PFSK-1 (cell line): Measurements from ENCODE around the gene PTCD1.
A peak's percentile ranks its signal among the peaks of the same experiment; 100 is the strongest.

Source experiments
- FOXP2 ChIP-seq: optimal IDR thresholded peaks from 2 replicates; pipeline ENCODE3; 2011; ENCODE audit warnings: borderline replicate concordance, control low read depth, inconsistent platforms; ENCODE audit not compliant: insufficient read depth; ENCODE audit errors: extremely low read length, extremely low read depth
- POLR2AphosphoS5 ChIP-seq: IDR thresholded peaks from 2 replicates; pipeline ENCODE4 v1.6.1; 2012; ENCODE audit warnings: low read depth, mild to moderate bottlenecking, control low read depth, low read length, moderate library complexity
- REST ChIP-seq, 2 experiments: IDR thresholded peaks; 2 replicates each; pipeline versions ENCODE4 v1.6.1 to v1.8.0; 2011 to 2012; ENCODE audit warnings: low read depth in 2 of 2, low read length in 2 of 2, control low read depth in 1 of 2, inconsistent platforms in 1 of 2, mild to moderate bottlenecking in 1 of 2, moderate library complexity in 1 of 2; ENCODE audit not compliant: insufficient read depth in 1 of 2
- SIN3A ChIP-seq: IDR thresholded peaks from 2 replicates; pipeline ENCODE4 v1.6.1; 2012; ENCODE audit warnings: mild to moderate bottlenecking, low read length, moderate library complexity, borderline replicate concordance; ENCODE audit not compliant: insufficient read depth
- TAF1 ChIP-seq: IDR thresholded peaks from 2 replicates; pipeline ENCODE4 v1.6.1; 2012; ENCODE audit warnings: low read length, control low read depth, borderline replicate concordance; ENCODE audit not compliant: insufficient read depth

PTCD1 gene

DNA sequence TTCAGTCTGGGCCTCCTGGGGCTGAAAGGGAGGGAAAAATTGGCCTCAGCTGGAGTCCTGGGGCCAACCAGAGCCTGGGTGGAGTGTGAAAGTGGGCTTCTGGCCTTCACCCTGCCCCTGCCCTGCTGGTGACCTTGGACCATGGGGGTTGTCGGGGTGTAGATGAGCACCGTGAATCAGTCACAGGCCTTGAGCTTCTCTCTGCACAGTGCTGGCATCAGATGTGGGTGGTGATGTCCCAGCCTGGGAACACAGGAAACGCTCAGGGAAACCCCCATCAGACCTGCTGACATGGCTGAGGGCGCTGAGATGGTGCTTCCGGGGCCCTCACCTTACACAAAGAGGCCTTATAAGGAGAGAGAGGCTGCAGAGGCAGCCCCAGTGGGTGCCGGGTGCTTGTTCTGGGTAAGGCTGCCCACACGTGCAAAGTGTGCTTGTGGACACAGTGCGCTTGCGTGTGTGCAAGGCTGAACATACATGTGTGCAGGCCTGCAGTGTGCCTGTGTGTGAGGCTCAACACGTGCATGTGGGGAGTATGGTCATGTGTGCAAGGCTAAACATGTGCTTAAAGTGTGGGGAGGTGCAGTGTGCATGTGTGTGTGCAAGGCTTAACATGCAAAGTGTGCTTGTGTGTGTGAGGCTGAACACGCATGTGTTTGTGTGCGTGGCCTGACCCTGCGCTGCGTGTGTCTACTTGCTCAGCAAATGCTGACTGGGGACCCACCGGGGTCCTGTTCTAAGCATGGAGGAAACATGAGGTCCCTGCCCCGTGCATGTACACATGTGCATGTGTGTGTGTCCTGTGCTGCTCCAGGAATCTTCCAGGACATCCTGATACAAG lies 57.6 kb downstream of the PTCD1 start:
- TF ChIP-seq FOXP2 (no peak), POLR2AphosphoS5 (no peak), SIN3A (no peak)

GRCh38 chr7:99380032-99380822 lies 58.4 kb downstream of the PTCD1 start:
- no peak for TF ChIP-seq REST (IDR thresholded peaks at IDR 0.05; ENCODE audit: insufficient read depth in 1 of 2, low read depth in 2 of 2, low read length in 2 of 2)
- TF ChIP-seq SIN3A: no peak
- TF ChIP-seq POLR2AphosphoS5: no peak
- TF ChIP-seq TAF1: no peak
- TF ChIP-seq FOXP2: no peak

GRCh38 chr7:99379043-99379577 lies 59.5 kb downstream of the PTCD1 start:
- TF ChIP-seq POLR2AphosphoS5 (no peak), REST (IDR thresholded peaks at IDR 0.05; ENCODE audit: insufficient read depth in 1 of 2, low read depth in 2 of 2, low read length in 2 of 2) (no peak), FOXP2 (no peak), SIN3A (no peak), TAF1 (no peak)

- TF ChIP-seq REST (IDR thresholded peaks at IDR 0.05; ENCODE audit: insufficient read depth in 1 of 2, low read depth in 2 of 2, low read length in 2 of 2) (no peak), SIN3A (0 out of 2 replicates have a peak, but pooled peaks have one; percentile 11), FOXP2 (no peak), TAF1 (no peak), POLR2AphosphoS5 (no peak; the same call in 1 of the 2 replicates)
These were observed 63.4 kb downstream of the PTCD1 start for GRCh38 chr7:99375070-99375807.
